IPS-18a (cell line): ENCODE data around the gene SDC3.

Experiments used
- H3K27ac ChIP-seq: one replicate; pipeline ENCODE4 v1.5.1; 2013; ENCODE audit warnings: low read length
- H3K27me3 ChIP-seq: one replicate; pipeline ENCODE4 v1.6.1; 2013; ENCODE audit warnings: mild to moderate bottlenecking, low read length; ENCODE audit not compliant: control insufficient read depth, insufficient read depth
- H3K36me3 ChIP-seq: one replicate; pipeline ENCODE4 v1.6.1; 2013; ENCODE audit warnings: low read depth, low read length; ENCODE audit not compliant: control insufficient read depth
- H3K4me1 ChIP-seq: one replicate; pipeline ENCODE4 v1.6.1; 2013; ENCODE audit warnings: low read depth, low read length; ENCODE audit not compliant: control insufficient read depth
- H3K4me3 ChIP-seq: one replicate; pipeline ENCODE4 v1.5.1; 2013; ENCODE audit warnings: low read length
- H3K9ac ChIP-seq: one replicate; pipeline ENCODE4 v1.6.1; 2013; ENCODE audit warnings: mild to moderate bottlenecking, low read length, moderate library complexity
- H3K9me3 ChIP-seq: one replicate; pipeline ENCODE4 v1.6.1; 2013; ENCODE audit warnings: low read depth, low read length; ENCODE audit not compliant: control insufficient read depth

Gene SDC3

DNA sequence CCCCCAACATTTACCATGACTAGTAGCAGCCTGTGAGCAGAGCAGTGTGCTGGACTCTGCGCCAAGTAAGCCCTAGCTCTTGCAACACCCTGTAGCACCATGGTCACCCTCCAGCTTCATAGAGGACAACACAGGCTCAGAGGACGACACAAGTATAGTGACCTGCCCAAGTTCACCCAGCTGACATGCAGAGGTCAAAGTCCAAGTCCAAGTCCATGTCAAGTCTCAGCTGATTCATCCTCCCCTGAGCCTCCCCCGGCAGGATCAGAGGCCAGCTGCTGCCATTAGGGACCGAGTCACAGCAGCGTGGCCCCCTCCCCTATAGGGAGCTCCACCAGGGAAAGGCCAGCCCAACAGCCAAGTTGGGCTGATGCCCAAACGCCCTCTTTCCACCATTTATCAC lies 15.9 kb downstream of the SDC3 start:
- H3K9ac ChIP-seq: no peak overlapping the region

DNA sequence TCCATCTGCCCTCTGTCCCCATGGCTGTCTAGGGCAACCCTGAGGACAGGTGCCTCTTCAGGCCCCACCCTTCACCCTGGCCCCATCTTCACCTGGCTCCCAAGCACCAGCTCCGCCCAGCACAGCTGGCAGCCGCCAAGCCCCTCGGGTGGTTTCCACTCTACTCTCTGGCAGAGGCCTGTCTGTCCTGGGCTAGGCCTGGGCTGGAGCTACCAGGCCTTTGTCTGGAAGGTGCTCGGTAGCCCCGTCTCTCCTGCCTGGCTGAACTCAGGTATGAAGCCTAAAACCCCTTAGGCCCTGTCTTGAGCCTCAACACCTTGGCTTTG lies 17.4 kb downstream of the SDC3 start:
- Histone ChIP-seq H3K9ac (no peak overlapping the region), H3K4me3 (no peak overlapping the region), H3K4me1 (peaks cover 4% of the 10 kb centered on the region), H3K27me3 (no peaks in the 10 kb centered on the region), H3K36me3 (no peaks in the 10 kb centered on the region), H3K9me3 (no peaks in the 10 kb centered on the region), H3K27ac (no peak overlapping the region)

More for the DNA sequence above, 15.9 kb downstream of the SDC3 start:
- no peaks in the 10 kb centered on the region for H3K36me3 ChIP-seq
- no peaks in the 10 kb centered on the region for H3K9me3 ChIP-seq
- H3K27me3 ChIP-seq: no peaks in the 10 kb centered on the region
- H3K4me3 ChIP-seq: no peak overlapping the region
- no peak overlapping the region for H3K27ac ChIP-seq
- peaks cover 7% of the 10 kb centered on the region for H3K4me1 ChIP-seq

DNA sequence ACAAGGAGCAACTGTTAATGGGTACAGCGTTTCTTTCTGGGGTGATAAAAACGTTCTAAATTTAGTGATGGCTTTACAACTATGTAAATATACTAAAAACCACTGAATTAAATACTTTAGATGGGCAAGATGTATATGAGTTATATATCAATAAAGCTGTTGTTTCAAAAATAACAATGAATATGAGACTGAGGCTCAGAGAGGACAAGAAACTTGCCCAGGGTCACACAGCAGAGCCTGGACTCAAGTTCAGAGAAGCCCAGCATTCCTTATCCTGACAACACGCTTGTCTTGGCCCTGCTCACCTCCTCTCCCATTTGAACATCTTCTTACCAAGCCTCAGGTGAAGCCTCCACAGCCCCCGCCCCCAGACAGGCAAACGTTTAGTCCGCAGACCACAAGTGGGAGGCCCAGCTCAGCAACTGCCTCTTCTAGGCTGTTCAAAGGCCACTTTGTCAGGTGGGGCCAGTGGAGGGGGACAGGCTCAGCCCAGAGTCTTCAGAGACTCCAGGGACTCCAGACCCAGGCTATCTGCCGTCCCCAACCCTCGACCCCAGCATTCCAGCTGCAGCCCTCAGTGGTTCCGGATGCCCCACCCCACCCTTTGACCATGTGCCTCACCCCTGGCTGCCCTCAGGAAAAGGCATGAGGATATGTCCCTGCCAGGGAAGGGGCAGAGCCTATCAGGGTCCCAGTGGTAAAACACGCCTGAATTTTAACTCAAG lies 17.9 kb downstream of the SDC3 start:
- H3K27me3 ChIP-seq: no peaks in the 10 kb centered on the region
- no peaks in the 10 kb centered on the region for H3K36me3 ChIP-seq
- no peak overlapping the region for H3K27ac ChIP-seq
- H3K9ac ChIP-seq: no peak overlapping the region
- H3K4me1 ChIP-seq: no peaks in the 10 kb centered on the region
- H3K4me3 ChIP-seq: no peak overlapping the region
- no peaks in the 10 kb centered on the region for H3K9me3 ChIP-seq

DNA sequence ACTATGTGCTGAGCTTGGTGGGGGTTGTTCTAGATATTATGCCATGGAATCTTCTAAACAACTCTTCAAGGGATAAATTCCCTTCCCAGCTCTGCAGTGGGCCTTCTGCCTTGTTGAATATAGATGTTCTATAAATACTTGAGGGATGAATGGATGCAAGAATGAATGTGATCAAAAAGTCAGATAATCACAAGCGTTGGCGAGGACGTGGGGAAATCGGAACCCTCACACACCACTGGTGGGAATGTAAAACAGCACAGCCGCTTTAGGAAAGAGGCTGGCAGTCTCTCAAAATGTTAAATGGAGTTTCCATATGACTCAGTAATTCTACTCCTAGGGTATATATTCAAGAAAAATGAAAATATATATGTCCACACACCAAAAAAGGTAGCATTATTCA lies 19.0 kb downstream of the SDC3 start:
- no peak overlapping the region for H3K27ac ChIP-seq
- no peaks in the 10 kb centered on the region for H3K4me1 ChIP-seq

DNA sequence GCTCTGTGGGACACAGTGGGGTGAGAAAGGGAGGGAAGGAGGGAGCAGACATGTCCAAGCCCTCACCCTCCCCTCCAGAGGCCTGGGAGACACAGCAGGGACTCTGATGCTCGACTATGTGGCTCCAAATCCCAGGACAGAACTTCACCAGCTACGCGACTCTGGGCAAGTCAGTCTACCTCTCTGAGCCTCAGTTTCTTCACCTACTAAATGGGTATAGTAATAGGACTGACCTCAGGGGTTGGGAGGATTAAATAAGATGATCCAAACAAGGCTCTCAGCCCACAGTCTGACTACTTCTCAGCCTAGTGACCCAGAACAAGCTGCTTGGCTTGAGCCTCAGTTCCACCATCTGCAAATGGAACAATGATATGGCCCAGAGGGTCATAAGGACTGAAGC lies 19.6 kb downstream of the SDC3 start:
- no peaks in the 10 kb centered on the region for H3K27me3 ChIP-seq
- no peak overlapping the region for H3K4me3 ChIP-seq
- no peaks in the 10 kb centered on the region for H3K9me3 ChIP-seq
- no peak overlapping the region for H3K9ac ChIP-seq
- no peaks in the 10 kb centered on the region for H3K36me3 ChIP-seq
- no peaks in the 10 kb centered on the region for H3K4me1 ChIP-seq
- no peak overlapping the region for H3K27ac ChIP-seq

More for the DNA sequence above, 19.0 kb downstream of the SDC3 start:
- Histone ChIP-seq H3K9me3 (no peaks in the 10 kb centered on the region), H3K27me3 (no peaks in the 10 kb centered on the region), H3K9ac (no peak overlapping the region), H3K36me3 (no peaks in the 10 kb centered on the region), H3K4me3 (no peak overlapping the region)

DNA sequence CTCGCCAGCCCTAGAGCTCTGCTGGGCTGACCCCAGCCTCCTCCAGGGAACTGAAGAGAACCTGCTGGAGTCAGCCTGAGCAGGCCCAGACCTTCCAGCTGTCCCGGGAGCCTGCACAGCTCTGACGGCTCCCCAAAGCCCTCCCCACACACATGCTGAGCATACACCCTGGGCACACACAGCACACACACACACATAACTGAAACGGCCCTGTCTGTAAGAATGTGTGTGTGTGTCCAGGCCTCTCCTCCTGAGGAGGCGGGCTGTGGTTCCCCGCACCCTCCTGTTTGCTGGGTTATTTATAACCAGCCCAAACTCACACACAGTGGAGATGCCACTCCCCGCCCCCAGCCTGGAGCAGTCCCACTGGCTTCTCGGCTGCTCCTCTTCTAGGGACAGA lies 20.2 kb downstream of the SDC3 start:
- Histone ChIP-seq H3K4me1 (no peaks in the 10 kb centered on the region), H3K9ac (no peak overlapping the region), H3K36me3 (no peaks in the 10 kb centered on the region), H3K27me3 (no peaks in the 10 kb centered on the region), H3K27ac (no peak overlapping the region), H3K9me3 (no peaks in the 10 kb centered on the region), H3K4me3 (no peak overlapping the region)

DNA sequence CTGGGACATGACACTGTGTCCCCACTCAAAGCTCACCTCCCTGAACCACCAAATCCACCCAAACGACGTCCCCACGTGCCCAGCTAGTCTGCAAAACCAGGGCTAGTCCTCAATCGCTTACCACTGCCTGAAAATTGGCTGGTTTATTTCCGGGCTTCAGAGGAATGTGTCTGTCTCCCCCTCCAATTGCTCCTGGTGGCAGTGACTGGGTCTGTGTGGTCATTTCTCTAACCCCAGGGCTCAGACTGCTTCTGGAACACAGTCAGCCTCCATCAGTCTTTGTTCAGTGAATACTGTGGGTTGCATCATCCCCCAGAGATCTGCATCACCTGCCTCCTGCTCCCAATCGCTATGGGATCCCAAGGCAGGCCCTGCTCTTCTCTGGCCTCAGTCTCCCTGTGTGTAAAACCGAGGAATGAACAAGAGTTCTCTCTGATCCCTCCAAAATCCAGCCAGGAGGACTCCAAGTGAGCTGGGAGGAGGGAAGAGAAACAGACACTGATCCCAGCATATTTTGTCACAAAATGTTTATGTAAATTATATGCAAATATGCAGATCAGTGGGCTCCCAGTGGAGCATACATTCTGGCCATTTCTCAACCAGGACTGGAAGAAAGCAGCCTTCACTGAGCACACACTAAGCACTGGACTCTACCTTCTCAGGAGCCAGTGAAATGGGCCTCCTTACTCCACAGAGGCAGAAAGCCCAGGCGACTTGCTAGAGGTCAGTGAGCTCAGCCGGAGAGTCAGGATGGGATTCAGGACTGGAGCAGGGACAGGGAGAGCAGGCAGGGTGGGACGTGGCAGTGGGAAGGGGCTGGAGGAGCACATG lies 20.9 kb downstream of the SDC3 start:
- Histone ChIP-seq H3K4me3 (no peak overlapping the region), H3K4me1 (no peaks in the 10 kb centered on the region), H3K9me3 (no peaks in the 10 kb centered on the region), H3K9ac (no peak overlapping the region), H3K27ac (no peak overlapping the region), H3K36me3 (no peaks in the 10 kb centered on the region), H3K27me3 (no peaks in the 10 kb centered on the region)

DNA sequence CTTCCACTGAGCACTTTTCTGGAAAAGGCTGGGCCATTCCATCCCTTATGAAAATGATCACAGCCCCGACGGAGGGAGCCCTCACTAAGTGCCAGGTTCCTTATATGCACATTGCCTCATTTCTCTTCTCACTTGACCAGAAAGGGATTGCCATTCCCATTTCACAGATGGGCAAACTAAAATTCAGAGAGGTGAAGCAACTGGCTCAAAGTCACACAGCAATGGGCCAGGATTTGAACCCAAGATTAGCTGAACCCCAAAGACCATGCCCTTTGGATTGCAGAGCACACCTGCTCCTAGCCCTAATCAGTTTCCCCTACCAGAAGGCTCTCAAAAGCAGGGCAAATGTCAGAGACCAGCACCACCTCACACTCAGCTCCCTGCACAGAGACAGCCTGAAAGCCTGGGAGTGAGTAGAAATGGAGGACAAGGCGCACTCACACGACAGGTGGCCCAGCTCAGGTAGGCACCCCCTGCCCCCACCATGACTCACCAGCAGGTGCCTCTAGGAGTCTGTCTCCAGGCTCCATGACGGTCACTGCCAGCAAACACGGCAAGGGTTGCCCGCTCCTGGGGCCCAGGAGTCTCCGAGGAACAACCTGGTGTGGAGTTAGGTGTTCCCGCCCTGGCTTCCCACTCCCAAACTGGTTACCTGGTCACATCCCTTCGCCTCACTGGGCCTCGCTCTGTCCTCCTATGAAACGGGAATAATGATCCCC lies 21.7 kb downstream of the SDC3 start:
- Histone ChIP-seq H3K4me1 (no peaks in the 10 kb centered on the region), H3K36me3 (no peaks in the 10 kb centered on the region), H3K27me3 (no peaks in the 10 kb centered on the region), H3K27ac (no peak overlapping the region), H3K9me3 (no peaks in the 10 kb centered on the region), H3K9ac (no peak overlapping the region), H3K4me3 (no peak overlapping the region)

DNA sequence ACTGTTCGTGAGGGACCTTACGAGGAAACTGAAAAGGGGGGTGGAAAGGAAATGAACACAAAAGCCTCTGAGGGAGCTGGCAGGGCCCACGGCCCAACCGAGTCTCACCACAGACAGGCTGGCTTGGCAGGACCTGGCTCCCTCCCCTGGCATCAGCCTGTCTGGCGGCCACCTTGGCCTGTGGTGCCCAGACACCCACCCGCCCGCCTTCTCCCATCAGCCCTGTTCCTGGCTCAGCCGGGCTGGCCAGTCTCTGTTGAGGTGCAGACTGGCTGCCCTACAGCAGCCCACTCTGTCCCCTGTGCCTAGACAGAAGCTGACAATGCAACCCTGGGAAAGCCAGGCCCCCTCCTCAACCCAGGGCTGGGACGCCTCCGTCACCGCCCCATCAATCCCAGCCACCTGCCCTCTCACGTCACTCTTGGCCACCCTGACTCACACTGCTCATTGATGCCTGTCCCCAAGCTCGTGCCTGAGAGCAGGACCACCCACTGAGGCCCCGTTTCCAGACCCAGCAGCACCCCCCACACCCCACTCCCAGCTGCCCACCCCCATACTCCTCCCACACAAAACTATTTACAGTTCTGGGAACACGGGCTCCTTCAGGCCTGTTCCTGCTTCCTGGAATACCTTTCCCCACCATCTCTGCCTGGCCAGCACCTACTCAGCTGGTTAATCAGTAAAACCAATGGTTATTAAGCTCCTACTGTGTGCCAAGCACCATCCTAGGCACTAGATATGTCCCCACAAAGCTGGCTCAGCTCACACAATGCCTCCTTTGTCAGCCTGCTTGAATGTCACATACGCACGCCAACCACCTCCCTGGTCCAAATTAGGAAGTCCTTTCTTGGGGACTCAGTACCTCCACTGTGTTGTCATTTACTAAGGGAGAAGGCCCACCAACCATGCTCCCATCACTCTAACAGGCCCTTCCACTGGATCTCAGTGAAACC lies 22.7 kb downstream of the SDC3 start:
- H3K9me3 ChIP-seq: no peaks in the 10 kb centered on the region
- H3K4me3 ChIP-seq: no peak overlapping the region
- no peak overlapping the region for H3K27ac ChIP-seq
- H3K27me3 ChIP-seq: no peaks in the 10 kb centered on the region
- no peaks in the 10 kb centered on the region for H3K36me3 ChIP-seq
- no peaks in the 10 kb centered on the region for H3K4me1 ChIP-seq
- no peak overlapping the region for H3K9ac ChIP-seq

DNA sequence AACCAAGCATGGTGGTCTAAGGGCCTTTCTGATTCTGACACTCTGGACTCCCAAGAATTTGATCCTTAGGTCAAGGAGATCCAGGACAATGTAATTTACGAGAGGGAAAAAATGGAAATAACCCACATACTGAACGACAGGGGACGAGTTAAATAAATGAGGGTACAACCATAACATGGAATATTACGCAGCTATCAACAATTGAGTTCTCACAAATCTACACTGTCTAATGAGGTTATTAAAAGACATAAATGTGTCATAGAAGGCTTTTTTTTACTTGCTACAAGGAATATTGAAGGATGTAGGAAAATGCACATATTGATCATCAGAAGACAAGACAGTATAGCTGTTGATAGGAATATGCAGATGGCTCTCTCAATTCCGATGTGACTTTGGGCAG lies 23.8 kb downstream of the SDC3 start:
- H3K9me3 ChIP-seq: no peaks in the 10 kb centered on the region
- no peak overlapping the region for H3K9ac ChIP-seq
- no peaks in the 10 kb centered on the region for H3K4me1 ChIP-seq
- H3K4me3 ChIP-seq: no peak overlapping the region
- H3K36me3 ChIP-seq: no peaks in the 10 kb centered on the region
- no peak overlapping the region for H3K27ac ChIP-seq
- H3K27me3 ChIP-seq: no peaks in the 10 kb centered on the region
